HUES64 (cell line): ENCODE measurements around the gene C2orf81.
"Not testable (repeated sequence)": the region's sequence is repeated elsewhere in the genome, so short reads cannot be mapped to it uniquely, and the experiment has no call there.

Source experiments
- H3K27ac ChIP-seq: 2 replicates; pipeline ENCODE4 v1.7.0; 2013; ENCODE audit warnings: low read depth, low read length, inconsistent platforms
- H3K27me3 ChIP-seq: 2 replicates; pipeline ENCODE4 v1.6.1; 2013; ENCODE audit warnings: mild to moderate bottlenecking, low read length; ENCODE audit not compliant: insufficient read depth
- H3K36me3 ChIP-seq: 2 replicates; pipeline ENCODE4 v1.6.1; 2013; ENCODE audit warnings: mild to moderate bottlenecking, low read length; ENCODE audit not compliant: insufficient read depth
- H3K4me1 ChIP-seq: 2 replicates; pipeline ENCODE4 v1.6.1; 2013; ENCODE audit warnings: mild to moderate bottlenecking, low read length, moderate library complexity; ENCODE audit not compliant: insufficient read depth
- H3K4me3 ChIP-seq: 2 replicates; pipeline ENCODE4 v1.5.1; 2013; ENCODE audit warnings: mild to moderate bottlenecking, low read length, moderate library complexity
- H3K9ac ChIP-seq: 2 replicates; pipeline ENCODE4 v1.6.1; 2013; ENCODE audit warnings: mild to moderate bottlenecking, low read depth, low read length
- H3K9me3 ChIP-seq: 2 replicates; pipeline ENCODE4 v1.6.1; 2013; ENCODE audit warnings: low read depth, low read length; ENCODE audit not compliant: insufficient read depth
- WGBS: fragments of 150-250, 120-280 bp; methylation state at CpG from one replicate; pipeline ENCODE4 v1.1.7; 2013; ENCODE audit warnings: missing lambda C conversion rate; 5-methylcytosine and 5-hydroxymethylcytosine counted together

The C2orf81 gene

GRCh38 chr2:74428675-74429074, 7.3 kb upstream of the C2orf81 start:
- Histone ChIP-seq H3K27ac (no peak overlapping the region), H3K36me3 (peaks cover 84% of the 10 kb centered on the region), H3K27me3 (no peaks in the 10 kb centered on the region), H3K4me3 (no peak overlapping the region), H3K4me1 (no peaks in the 10 kb centered on the region), H3K9ac (no peak overlapping the region), H3K9me3 (no peaks in the 10 kb centered on the region)
- WGBS = 96% methylated on average over 5 of the region's 5 CpGs

- peaks cover 81% of the 10 kb centered on the region for H3K36me3 ChIP-seq
- H3K27me3 ChIP-seq = no peaks in the 10 kb centered on the region
- H3K9ac ChIP-seq = no peak overlapping the region
- no peaks in the 10 kb centered on the region for H3K4me1 ChIP-seq
- H3K27ac ChIP-seq = no peak overlapping the region
- H3K4me3 ChIP-seq = no peak overlapping the region
- H3K9me3 ChIP-seq = no peaks in the 10 kb centered on the region
- 86% methylated on average over 3 of the region's 3 CpGs for WGBS
Observed at GRCh38 chr2:74427551-74427950, 6.1 kb upstream of the C2orf81 start.

GRCh38 chr2:74426181-74426758, 4.9 kb upstream of the C2orf81 start:
- Histone ChIP-seq H3K27me3 (no peaks in the 10 kb centered on the region), H3K27ac (no peak overlapping the region), H3K36me3 (peaks cover 69% of the 10 kb centered on the region), H3K9me3 (no peaks in the 10 kb centered on the region), H3K4me1 (no peaks in the 10 kb centered on the region), H3K9ac (no peak overlapping the region), H3K4me3 (no peak overlapping the region)
- WGBS = 84% methylated on average over 14 of the region's 14 CpGs

GRCh38 chr2:74425523-74425922, 4.1 kb upstream of the C2orf81 start:
- Histone ChIP-seq H3K4me1 (no peaks in the 10 kb centered on the region), H3K9ac (no peak overlapping the region), H3K36me3 (peaks cover 61% of the 10 kb centered on the region), H3K9me3 (no peaks in the 10 kb centered on the region), H3K27ac (no peak overlapping the region), H3K27me3 (peaks cover 1% of the 10 kb centered on the region; the same call in 1 of the 2 replicates), H3K4me3 (no peak overlapping the region)
- 89% methylated on average over 7 of the region's 7 CpGs for WGBS

GRCh38 chr2:74424995-74425406, 3.6 kb upstream of the C2orf81 start:
- Histone ChIP-seq H3K27me3 (peaks cover 5% of the 10 kb centered on the region; the same call in 1 of the 2 replicates), H3K27ac (no peak overlapping the region), H3K4me3 (no peak overlapping the region), H3K9ac (no peak overlapping the region), H3K36me3 (peaks cover 56% of the 10 kb centered on the region), H3K9me3 (no peaks in the 10 kb centered on the region), H3K4me1 (no peaks in the 10 kb centered on the region)
- 90% methylated on average over 5 of the region's 5 CpGs for WGBS

- Histone ChIP-seq H3K9me3 (no peaks in the 10 kb centered on the region), H3K4me3 (no peak overlapping the region), H3K36me3 (peaks cover 49% of the 10 kb centered on the region), H3K4me1 (no peaks in the 10 kb centered on the region), H3K27ac (no peak overlapping the region), H3K9ac (no peak overlapping the region), H3K27me3 (peaks cover 5% of the 10 kb centered on the region; the same call in 1 of the 2 replicates)
- WGBS = 88% methylated on average over 5 of the region's 5 CpGs
Observed at GRCh38 chr2:74424139-74424992, 2.9 kb upstream of the C2orf81 start.

GRCh38 chr2:74423231-74424095, 2.0 kb upstream of the C2orf81 start:
- Histone ChIP-seq H3K9ac (no peak overlapping the region), H3K27me3 (peaks cover 5% of the 10 kb centered on the region; the same call in 1 of the 2 replicates), H3K4me3 (no peak overlapping the region), H3K36me3 (peaks cover 40% of the 10 kb centered on the region), H3K4me1 (no peaks in the 10 kb centered on the region), H3K27ac (no peak overlapping the region), H3K9me3 (no peaks in the 10 kb centered on the region)
- WGBS = 83% methylated on average over 9 of the region's 9 CpGs

- Histone ChIP-seq H3K4me3 (peak overlapping the region; percentile 86), H3K9ac (0 out of 2 replicates have a peak overlapping the region, but pooled peaks have one; percentile 63), H3K36me3 (peaks cover 12% of the 10 kb centered on the region)
- not testable (repeated sequence) for H3K4me1 ChIP-seq, H3K27ac ChIP-seq, H3K27me3 ChIP-seq, H3K9me3 ChIP-seq
- 86% methylated on average over 19 of the region's 19 CpGs for WGBS
Observed at GRCh38 chr2:74420443-74421103, 846 bp downstream of the C2orf81 start.

GRCh38 chr2:74420006-74420405, 1.4 kb downstream of the C2orf81 start:
- Histone ChIP-seq H3K4me1 (no peaks in the 10 kb centered on the region), H3K27ac (no peak overlapping the region), H3K4me3 (no peak overlapping the region), H3K36me3 (peaks cover 6% of the 10 kb centered on the region), H3K9ac (no peak overlapping the region), H3K27me3 (peaks cover 5% of the 10 kb centered on the region), H3K9me3 (no peaks in the 10 kb centered on the region)
- WGBS = 100% methylated on average over 1 of the region's 2 CpGs

- H3K4me3 ChIP-seq = no peak overlapping the region
- H3K9ac ChIP-seq = no peak overlapping the region
Observed at GRCh38 chr2:74419345-74419744, 2.1 kb downstream of the C2orf81 start.

More at GRCh38 chr2:74419345-74419744, 2.1 kb downstream of the C2orf81 start:
- Histone ChIP-seq H3K27ac (no peak overlapping the region), H3K36me3 (no peaks in the 10 kb centered on the region), H3K9me3 (no peaks in the 10 kb centered on the region), H3K4me1 (no peaks in the 10 kb centered on the region), H3K27me3 (peaks cover 5% of the 10 kb centered on the region)
- WGBS = no CpG with 5 or more reads among the region's 1 CpG
